ENCODE measurements around the gene MMP19.
"Not testable (repeated sequence)": the region's sequence is repeated elsewhere in the genome, so short reads cannot be mapped to it uniquely, and the experiment has no call there.

The MMP19 gene

GRCh38 chr12:55843431-55843830 lies 695 bp upstream of the MMP19 start:
- DNase-seq: no peak

GRCh38 chr12:55840581-55841351 lies 2.0 kb downstream of the MMP19 start:
- no peak for DNase-seq

- DNase-seq: no peak
Measured at GRCh38 chr12:55839345-55840140, 3.2 kb downstream of the MMP19 start.

- DNase-seq: no peak
Measured at GRCh38 chr12:55838361-55838760, 4.4 kb downstream of the MMP19 start.

GRCh38 chr12:55834400-55834799 lies 8.3 kb downstream of the MMP19 start:
- not testable (repeated sequence) for DNase-seq

- no peak for DNase-seq
Measured at GRCh38 chr12:55833056-55833455, 9.7 kb downstream of the MMP19 start.

- DNase-seq: no peak
Measured at GRCh38 chr12:55831447-55831815, 11.3 kb downstream of the MMP19 start.

GRCh38 chr12:55830601-55831446 lies 11.9 kb downstream of the MMP19 start:
- peak; percentile 73 for DNase-seq

GRCh38 chr12:55829967-55830600 lies 12.7 kb downstream of the MMP19 start:
- peak; percentile 55 for DNase-seq

GRCh38 chr12:55828357-55828756 lies 14.4 kb downstream of the MMP19 start:
- DNase-seq: no peak

GRCh38 chr12:55827806-55828205 lies 14.9 kb downstream of the MMP19 start:
- no peak for DNase-seq

GRCh38 chr12:55824726-55825125 lies 18.0 kb downstream of the MMP19 start:
- DNase-seq: no peak

- no peak for DNase-seq
Measured at GRCh38 chr12:55823419-55823818, 19.3 kb downstream of the MMP19 start.

- DNase-seq: no peak
Measured at GRCh38 chr12:55822228-55822627, 20.5 kb downstream of the MMP19 start.

GRCh38 chr12:55820679-55821078 lies 22.1 kb downstream of the MMP19 start:
- DNase-seq: no peak

GRCh38 chr12:55818886-55819285 lies 23.9 kb downstream of the MMP19 start:
- no peak for DNase-seq

GRCh38 chr12:55818140-55818728 lies 24.5 kb downstream of the MMP19 start:
- DNase-seq: no peak

GRCh38 chr12:55817345-55818139 lies 25.2 kb downstream of the MMP19 start, which contains the start of the genes ORMDL2 and SARNP:
Gene ORMDL2 (plus strand): TSS chr12:55818041. CDS start chr12:55819000, 959 bp downstream.
Gene SARNP (minus strand): TSS chr12:55817724. CDS start chr12:55817701, 23 bp downstream.
- DNase-seq: peak; percentile 94

GRCh38 chr12:55816881-55817344 lies 25.8 kb downstream of the MMP19 start:
- no peak for DNase-seq

- DNase-seq: no peak
Measured at GRCh38 chr12:55815473-55815872, 27.3 kb downstream of the MMP19 start.

GRCh38 chr12:55814257-55814656 lies 28.5 kb downstream of the MMP19 start:
- no peak for DNase-seq
